ENCODE data around the gene TUBB1. TPM values are rescaled to one million over a fixed set of nuclear protein-coding genes. Genes with fewer than 3 reads are reported as not detected.
"Not testable (repeated sequence)": the region's sequence is repeated elsewhere in the genome, so short reads cannot be mapped to it uniquely, and the experiment has no call there.

The TUBB1 gene
- total and polyA plus RNA-seq, 2 donors (not counting 1 experiment from before 2014, with no cell fraction given) = 0.22 to 0.43 TPM

DNA sequence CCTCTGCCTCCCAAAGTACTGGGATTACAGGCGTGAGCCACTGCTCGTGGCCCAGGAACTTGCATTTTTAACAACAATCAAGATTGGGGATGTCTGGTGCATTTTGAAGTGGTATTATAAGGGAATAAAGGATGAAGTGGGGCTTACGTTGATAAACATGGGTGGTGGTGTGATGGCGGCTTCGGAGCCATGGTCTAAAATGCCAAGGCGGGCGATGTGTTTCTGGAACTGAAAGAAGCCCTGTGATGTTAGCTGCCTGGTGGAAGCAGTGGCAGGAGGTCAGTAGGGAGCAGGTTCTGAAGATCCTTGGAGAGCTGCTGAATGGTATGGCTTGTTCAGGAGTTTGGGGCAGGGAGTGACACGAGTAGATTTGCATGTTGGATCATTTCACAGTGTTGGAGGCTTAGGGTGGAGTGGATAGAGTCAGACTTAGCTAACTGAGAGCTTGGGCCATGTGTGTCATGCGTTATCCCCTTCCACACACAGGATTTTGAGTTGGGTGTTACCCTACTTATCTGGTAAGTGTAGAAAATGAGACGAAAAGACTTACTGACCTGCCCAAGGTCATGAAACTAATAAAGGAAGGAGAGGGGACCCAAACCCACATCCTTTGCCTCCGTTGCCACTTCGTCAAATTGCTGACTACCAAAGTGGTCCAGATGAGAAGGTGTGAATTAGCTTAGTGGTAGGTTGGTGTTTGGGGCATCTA lies 36.7 kb upstream of the TUBB1 start:
- ATAC-seq (ENCODE audit: low read depth) (no peak), DNase-seq (no peak)
- Histone ChIP-seq H3K27me3 (replicated peaks in 1 of 4; ENCODE audit: control extremely low read depth in 1 of 4, control insufficient read depth in 3 of 4, insufficient read depth in 4 of 4, low read length in 3 of 4) (no peaks in the 10 kb centered on the region), H3K36me3 (replicated peaks in 1 of 2; ENCODE audit: control extremely low read depth in 1 of 2, control insufficient read depth in 1 of 2, extremely low read depth in 1 of 2, insufficient read depth in 2 of 2, low read length in 1 of 2) (peaks cover 0 to 23% of the 10 kb centered on the region in 2 experiments), H3K4me3 (ENCODE audit: control extremely low read depth in 1 of 5, extremely low read depth in 1 of 5, insufficient read depth in 1 of 5, low read depth in 2 of 5, low read length in 4 of 5) (no peak overlapping the region), H3K9me3 (ENCODE audit: control extremely low read depth in 1 of 3, control insufficient read depth in 2 of 3, insufficient read depth in 1 of 3, low read length in 2 of 3) (no peaks in the 10 kb centered on the region), H2AFZ (ENCODE audit: insufficient read depth, low read depth, low read length, poor library complexity, severe bottlenecking) (no peak overlapping the region), H3K4me1 (ENCODE audit: control insufficient read depth in 2 of 2, insufficient read depth in 2 of 2, low read length in 2 of 2) (peaks cover 24 to 49% of the 10 kb centered on the region in 2 donors), H3K9ac (ENCODE audit: low read length) (peak overlapping the region; percentile 93), H4K20me1 (ENCODE audit: control insufficient read depth, insufficient read depth, low read length, poor library complexity, severe bottlenecking) (peaks cover 27% of the 10 kb centered on the region), H3K27ac (ENCODE audit: low read length in 2 of 2) (no peak overlapping the region), H3K4me2 (replicated peaks; ENCODE audit: low read depth, low read length, poor library complexity, severe bottlenecking) (peak overlapping the region; percentile 91), H3K79me2 (ENCODE audit: control insufficient read depth, insufficient read depth, low read length) (peaks cover 66% of the 10 kb centered on the region)
- intact Hi-C loops (cut with micrococcal nuclease) = no loop called here
- ChIA-PET POLR2A (interaction anchor here (0.7 to 2.0 kb wide), 4 partner anchors 12 to 93 kb away, joined by 3 to 7 read pairs (median 6); partner anchors contain the start of gene ATP5F1E), CTCF (interaction anchor here (0.7 to 2.2 kb wide), 5 partner anchors 9 to 204 kb away, joined by 3 to 7 read pairs (median 6); no protein-coding TSS in a partner anchor)
- 90% methylated on average over 9 of the region's 12 CpGs for WGBS (ENCODE audit: insufficient coverage)
- H3K4me1 Mint-ChIP-seq = peaks cover 46% of the 10 kb centered on the region
- peak overlapping the region; percentile 96 for H3K4me3 Mint-ChIP-seq
- no peaks in the 10 kb centered on the region for H3K27me3 Mint-ChIP-seq
- TF ChIP-seq EZH2 (IDR thresholded peaks at IDR 0.05; ENCODE audit: borderline replicate concordance, insufficient read depth, low read depth, low read length, poor library complexity, severe bottlenecking) = no peak
- TF ChIP-seq, protein P1, sequence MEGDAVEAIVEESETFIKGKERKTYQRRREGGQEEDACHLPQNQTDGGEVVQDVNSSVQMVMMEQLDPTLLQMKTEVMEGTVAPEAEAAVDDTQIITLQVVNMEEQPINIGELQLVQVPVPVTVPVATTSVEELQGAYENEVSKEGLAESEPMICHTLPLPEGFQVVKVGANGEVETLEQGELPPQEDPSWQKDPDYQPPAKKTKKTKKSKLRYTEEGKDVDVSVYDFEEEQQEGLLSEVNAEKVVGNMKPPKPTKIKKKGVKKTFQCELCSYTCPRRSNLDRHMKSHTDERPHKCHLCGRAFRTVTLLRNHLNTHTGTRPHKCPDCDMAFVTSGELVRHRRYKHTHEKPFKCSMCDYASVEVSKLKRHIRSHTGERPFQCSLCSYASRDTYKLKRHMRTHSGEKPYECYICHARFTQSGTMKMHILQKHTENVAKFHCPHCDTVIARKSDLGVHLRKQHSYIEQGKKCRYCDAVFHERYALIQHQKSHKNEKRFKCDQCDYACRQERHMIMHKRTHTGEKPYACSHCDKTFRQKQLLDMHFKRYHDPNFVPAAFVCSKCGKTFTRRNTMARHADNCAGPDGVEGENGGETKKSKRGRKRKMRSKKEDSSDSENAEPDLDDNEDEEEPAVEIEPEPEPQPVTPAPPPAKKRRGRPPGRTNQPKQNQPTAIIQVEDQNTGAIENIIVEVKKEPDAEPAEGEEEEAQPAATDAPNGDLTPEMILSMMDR (IDR thresholded peaks at IDR 0.05) = no peak
- no peaks in the 10 kb centered on the region for H3K9me3 Mint-ChIP-seq (ENCODE audit: insufficient read depth)
- H3K27ac Mint-ChIP-seq = peak overlapping the region; percentile 89

DNA sequence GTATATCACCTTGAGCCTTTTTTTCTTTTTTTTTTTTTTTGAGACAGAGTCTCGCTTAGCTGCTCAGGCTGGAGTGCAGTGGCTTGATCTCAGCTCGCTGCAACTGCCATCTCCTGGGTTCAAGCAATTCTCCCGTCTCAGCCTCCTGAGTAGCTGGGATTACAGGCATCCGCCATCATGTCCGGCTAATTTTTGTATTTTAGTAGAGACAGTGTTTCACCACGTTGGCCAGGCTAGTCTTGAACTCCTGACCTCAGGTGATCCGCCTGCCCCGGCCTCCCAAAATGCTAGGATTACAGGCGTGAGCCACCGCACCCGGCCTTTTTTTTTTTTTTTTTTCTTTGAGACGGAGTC lies 36.1 kb upstream of the TUBB1 start:
- Histone ChIP-seq H4K20me1 (ENCODE audit: control insufficient read depth, insufficient read depth, low read length, poor library complexity, severe bottlenecking) (peaks cover 27% of the 10 kb centered on the region), H3K79me2 (ENCODE audit: control insufficient read depth, insufficient read depth, low read length) (peaks cover 71% of the 10 kb centered on the region), H3K4me1 (ENCODE audit: control insufficient read depth in 2 of 2, insufficient read depth in 2 of 2, low read length in 2 of 2) (peaks cover 24 to 49% of the 10 kb centered on the region in 2 donors), H3K36me3 (replicated peaks in 1 of 2; ENCODE audit: control extremely low read depth in 1 of 2, control insufficient read depth in 1 of 2, extremely low read depth in 1 of 2, insufficient read depth in 2 of 2, low read length in 1 of 2) (peaks cover 0 to 28% of the 10 kb centered on the region in 2 experiments), H3K4me2 (replicated peaks; ENCODE audit: low read depth, low read length, poor library complexity, severe bottlenecking) (peak overlapping the region; percentile 91)
- intact Hi-C loops (cut with micrococcal nuclease); H3K4me3 ChIP-seq (ENCODE audit: control extremely low read depth in 1 of 5, extremely low read depth in 1 of 5, insufficient read depth in 1 of 5, low read depth in 2 of 5, low read length in 4 of 5); H3K4me3 Mint-ChIP-seq; H3K9ac ChIP-seq (ENCODE audit: low read length); H3K27ac ChIP-seq (ENCODE audit: low read length in 2 of 2); H3K27ac Mint-ChIP-seq; ATAC-seq (ENCODE audit: low read depth); H3K27me3 ChIP-seq (replicated peaks in 1 of 4; ENCODE audit: control extremely low read depth in 1 of 4, control insufficient read depth in 3 of 4, insufficient read depth in 4 of 4, low read length in 3 of 4); H3K9me3 Mint-ChIP-seq (ENCODE audit: insufficient read depth); H3K9me3 ChIP-seq (ENCODE audit: control extremely low read depth in 1 of 3, control insufficient read depth in 2 of 3, insufficient read depth in 1 of 3, low read length in 2 of 3); H3K27me3 Mint-ChIP-seq; H2AFZ ChIP-seq (ENCODE audit: insufficient read depth, low read depth, low read length, poor library complexity, severe bottlenecking); DNase-seq: not testable (repeated sequence)
- peaks cover 46% of the 10 kb centered on the region for H3K4me1 Mint-ChIP-seq
- POLR2A ChIA-PET = interaction anchor here (0.6 to 1.5 kb wide), 3 partner anchors 12 to 49 kb away, joined by 3 to 7 read pairs (median 5); partner anchors contain the start of gene ATP5F1E
- 100% methylated on average over 6 of the region's 12 CpGs for WGBS (ENCODE audit: insufficient coverage)
- CTCF ChIA-PET = interaction anchor here (0.7 to 2.2 kb wide), 4 partner anchors 9 to 203 kb away, joined by 3 to 7 read pairs (median 5); no protein-coding TSS in a partner anchor
